ENCODE data around the gene COL11A2. TPM values are rescaled to one million over a fixed set of nuclear protein-coding genes. Genes with fewer than 3 reads are reported as not detected.

Gene COL11A2
- total RNA-seq, 5 donors from 2014 or later (not counting 1 experiment from before 2014, with no cell fraction given): 1.3 to 9.7 (median 2.7) TPM

DNA sequence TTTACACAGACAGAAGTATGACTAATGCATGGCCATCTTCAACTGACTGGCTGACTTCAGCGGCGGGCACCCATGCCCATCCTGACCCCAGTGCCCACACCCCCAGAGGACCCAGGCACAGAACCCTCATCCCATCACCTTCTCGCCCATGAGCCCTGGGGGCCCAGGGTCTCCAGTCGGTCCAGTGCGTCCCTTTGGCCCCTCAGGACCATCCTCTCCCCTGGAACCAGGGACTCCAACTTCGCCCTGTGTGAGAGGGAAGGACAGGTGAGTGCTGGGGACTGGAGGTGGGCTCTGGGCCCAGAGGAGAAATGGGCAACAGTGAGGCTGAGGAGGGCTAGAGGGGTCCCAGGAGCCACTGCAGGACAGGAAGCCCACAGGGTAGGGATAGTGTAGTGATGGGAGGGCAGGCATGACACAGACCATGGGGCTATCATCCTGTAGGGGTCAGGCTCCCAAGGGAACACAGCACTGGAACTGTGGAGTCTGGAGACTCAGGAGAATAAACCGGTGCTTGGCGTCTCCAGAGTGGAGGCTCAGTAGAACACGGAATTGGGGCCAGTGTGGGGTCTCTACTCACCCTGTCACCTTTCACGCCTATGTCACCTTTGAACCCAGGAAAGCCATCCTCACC lies 16.7 kb downstream of the COL11A2 start:
- Histone ChIP-seq H3K36me3 (ENCODE audit: control insufficient read depth in 2 of 2, extremely low read depth in 1 of 2, insufficient read depth in 1 of 2, low read length in 1 of 2) (no peaks in the 10 kb centered on the region), H3K27me3 (replicated peaks in 1 of 2; ENCODE audit: control insufficient read depth in 2 of 2, extremely low read depth in 1 of 2, insufficient read depth in 2 of 2, low read length in 1 of 2) (peaks cover 0 to 57% of the 10 kb centered on the region in 2 experiments), H3K4me3 (ENCODE audit: control insufficient read depth in 1 of 2, extremely low read depth in 1 of 2, low read length in 1 of 2) (no peak overlapping the region), H3K27ac (ENCODE audit: low read length) (no peak overlapping the region), H3K9me3 (no peaks in the 10 kb centered on the region), H3K4me1 (ENCODE audit: control insufficient read depth in 1 of 2, extremely low read depth in 1 of 2, insufficient read depth in 2 of 2, low read length in 2 of 2) (no peaks in the 10 kb centered on the region)
- ATAC-seq (replicated peaks in 1 of 4): no peak
- H3K4me1 Mint-ChIP-seq: no peaks in the 10 kb centered on the region
- no peaks in the 10 kb centered on the region for H3K9me3 Mint-ChIP-seq
- no peak overlapping the region for H3K27ac Mint-ChIP-seq
- no peak for DNase-seq
- ChIA-PET CTCF (no interaction called here), POLR2A (interaction anchor here in 1 of 2 donors (0.6 kb wide), 1 partner anchor 1277 kb away, joined by 4 read pairs; no protein-coding TSS in a partner anchor)
- 87% methylated on average over 6 of the region's 10 CpGs for WGBS (ENCODE audit: insufficient coverage)
- H3K27me3 Mint-ChIP-seq: peaks cover 3 to 21% of the 10 kb centered on the region in 2 donors
- H3K4me3 Mint-ChIP-seq: no peak overlapping the region
- no peaks in the 10 kb centered on the region for H3K36me3 Mint-ChIP-seq

DNA sequence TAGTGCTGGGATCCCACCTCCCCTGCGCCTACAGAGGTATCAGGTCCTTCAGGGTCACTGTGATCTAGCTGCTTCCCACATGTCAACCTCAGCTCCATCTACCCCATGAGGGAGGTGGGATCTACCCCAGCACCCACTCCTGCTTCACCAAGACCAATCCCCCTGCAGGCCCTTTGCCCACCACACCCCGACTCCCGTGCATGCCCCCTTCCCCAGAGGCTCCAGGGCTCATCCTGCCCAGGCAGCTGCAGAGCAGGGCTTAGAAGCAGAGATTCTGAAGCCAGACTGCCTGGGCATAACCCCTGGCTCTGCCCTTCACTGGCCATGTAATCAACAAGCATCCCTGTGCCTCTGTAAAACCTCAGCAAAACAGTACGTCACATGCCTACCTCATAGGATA lies 17.5 kb downstream of the COL11A2 start:
- Mint-ChIP-seq H3K36me3 (no peaks in the 10 kb centered on the region), H3K27ac (no peak overlapping the region), H3K9me3 (no peaks in the 10 kb centered on the region), H3K4me3 (no peak overlapping the region), H3K4me1 (peaks cover 0 to 3% (median 0%) of the 10 kb centered on the region in 3 donors), H3K27me3 (peaks cover 3 to 21% of the 10 kb centered on the region in 2 donors)
- DNase-seq (no peak), ATAC-seq (replicated peaks in 1 of 4) (no peak)
- no peak overlapping the region for H3K27ac ChIP-seq (ENCODE audit: low read length)
- 80% methylated on average over 3 of the region's 4 CpGs for WGBS (ENCODE audit: insufficient coverage)
- POLR2A ChIA-PET: no interaction called here
- H3K27me3 ChIP-seq (replicated peaks in 1 of 2; ENCODE audit: control insufficient read depth in 2 of 2, extremely low read depth in 1 of 2, insufficient read depth in 2 of 2, low read length in 1 of 2): peaks cover 0 to 57% of the 10 kb centered on the region in 2 experiments
- CTCF ChIA-PET: no interaction called here
- no peaks in the 10 kb centered on the region for H3K9me3 ChIP-seq
- no peaks in the 10 kb centered on the region for H3K36me3 ChIP-seq (ENCODE audit: control insufficient read depth in 2 of 2, extremely low read depth in 1 of 2, insufficient read depth in 1 of 2, low read length in 1 of 2)
- H3K4me1 ChIP-seq (ENCODE audit: control insufficient read depth in 1 of 2, extremely low read depth in 1 of 2, insufficient read depth in 2 of 2, low read length in 2 of 2): no peaks in the 10 kb centered on the region
- H3K4me3 ChIP-seq (ENCODE audit: control insufficient read depth in 1 of 2, extremely low read depth in 1 of 2, low read length in 1 of 2): no peak overlapping the region

GRCh38 chr6:33173535-33174180 lies 18.6 kb downstream of the COL11A2 start:
- Histone ChIP-seq H3K4me1 (ENCODE audit: control insufficient read depth in 1 of 2, extremely low read depth in 1 of 2, insufficient read depth in 2 of 2, low read length in 2 of 2) (no peaks in the 10 kb centered on the region), H3K27me3 (replicated peaks in 1 of 2; ENCODE audit: control insufficient read depth in 2 of 2, extremely low read depth in 1 of 2, insufficient read depth in 2 of 2, low read length in 1 of 2) (peaks cover 0 to 58% of the 10 kb centered on the region in 2 experiments), H3K4me3 (ENCODE audit: control insufficient read depth in 1 of 2, extremely low read depth in 1 of 2, low read length in 1 of 2) (no peak overlapping the region), H3K36me3 (ENCODE audit: control insufficient read depth in 2 of 2, extremely low read depth in 1 of 2, insufficient read depth in 1 of 2, low read length in 1 of 2) (no peaks in the 10 kb centered on the region), H3K9me3 (no peaks in the 10 kb centered on the region), H3K27ac (ENCODE audit: low read length) (no peak overlapping the region)
- ATAC-seq (replicated peaks in 1 of 4) (no peak), DNase-seq (no peak)
- Mint-ChIP-seq H3K27me3 (peaks cover 3 to 21% of the 10 kb centered on the region in 2 donors), H3K4me1 (peaks cover 0 to 3% (median 0%) of the 10 kb centered on the region in 3 donors), H3K4me3 (no peak overlapping the region), H3K9me3 (no peaks in the 10 kb centered on the region), H3K27ac (peak overlapping the region in 1 of 2 donors; percentile 11), H3K36me3 (no peaks in the 10 kb centered on the region)
- 57% methylated on average over 1 of the region's 11 CpGs for WGBS (ENCODE audit: insufficient coverage)
- ChIA-PET POLR2A (interaction anchor here in 1 of 2 donors (0.7 kb wide), 1 partner anchor 69 kb away, joined by 3 read pairs; no protein-coding TSS in a partner anchor), CTCF (no interaction called here)

- DNase-seq (peak in 1 of 35 experiments; percentile 29), ATAC-seq (replicated peaks in 1 of 4) (peak in 1 of 4 experiments; percentile 32)
- H3K27ac Mint-ChIP-seq: no peak overlapping the region
- H3K4me1 ChIP-seq (ENCODE audit: control insufficient read depth in 1 of 2, extremely low read depth in 1 of 2, insufficient read depth in 2 of 2, low read length in 2 of 2): no peaks in the 10 kb centered on the region
- no peaks in the 10 kb centered on the region for H3K36me3 Mint-ChIP-seq
- H3K36me3 ChIP-seq (ENCODE audit: control insufficient read depth in 2 of 2, extremely low read depth in 1 of 2, insufficient read depth in 1 of 2, low read length in 1 of 2): no peaks in the 10 kb centered on the region
- no peak overlapping the region for H3K4me3 ChIP-seq (ENCODE audit: control insufficient read depth in 1 of 2, extremely low read depth in 1 of 2, low read length in 1 of 2)
- peaks cover 3 to 19% of the 10 kb centered on the region in 2 donors for H3K27me3 Mint-ChIP-seq
- H3K27me3 ChIP-seq (replicated peaks in 1 of 2; ENCODE audit: control insufficient read depth in 2 of 2, extremely low read depth in 1 of 2, insufficient read depth in 2 of 2, low read length in 1 of 2): peaks cover 0 to 60% of the 10 kb centered on the region in 2 experiments
- no peak overlapping the region for H3K27ac ChIP-seq (ENCODE audit: low read length)
- ChIA-PET CTCF (no interaction called here), POLR2A (interaction anchor here in 1 of 2 donors (0.5 to 0.7 kb wide), 2 partner anchors 70 to 1569 kb away, joined by 3 to 6 read pairs; no protein-coding TSS in a partner anchor)
- H3K9me3 Mint-ChIP-seq: no peaks in the 10 kb centered on the region
- 54% methylated on average over 7 of the region's 16 CpGs for WGBS (ENCODE audit: insufficient coverage)
- no peak overlapping the region for H3K4me3 Mint-ChIP-seq
- peaks cover 0 to 3% (median 0%) of the 10 kb centered on the region in 3 donors for H3K4me1 Mint-ChIP-seq
- no peaks in the 10 kb centered on the region for H3K9me3 ChIP-seq
Measured at GRCh38 chr6:33172688-33173534, 19.4 kb downstream of the COL11A2 start.

DNA sequence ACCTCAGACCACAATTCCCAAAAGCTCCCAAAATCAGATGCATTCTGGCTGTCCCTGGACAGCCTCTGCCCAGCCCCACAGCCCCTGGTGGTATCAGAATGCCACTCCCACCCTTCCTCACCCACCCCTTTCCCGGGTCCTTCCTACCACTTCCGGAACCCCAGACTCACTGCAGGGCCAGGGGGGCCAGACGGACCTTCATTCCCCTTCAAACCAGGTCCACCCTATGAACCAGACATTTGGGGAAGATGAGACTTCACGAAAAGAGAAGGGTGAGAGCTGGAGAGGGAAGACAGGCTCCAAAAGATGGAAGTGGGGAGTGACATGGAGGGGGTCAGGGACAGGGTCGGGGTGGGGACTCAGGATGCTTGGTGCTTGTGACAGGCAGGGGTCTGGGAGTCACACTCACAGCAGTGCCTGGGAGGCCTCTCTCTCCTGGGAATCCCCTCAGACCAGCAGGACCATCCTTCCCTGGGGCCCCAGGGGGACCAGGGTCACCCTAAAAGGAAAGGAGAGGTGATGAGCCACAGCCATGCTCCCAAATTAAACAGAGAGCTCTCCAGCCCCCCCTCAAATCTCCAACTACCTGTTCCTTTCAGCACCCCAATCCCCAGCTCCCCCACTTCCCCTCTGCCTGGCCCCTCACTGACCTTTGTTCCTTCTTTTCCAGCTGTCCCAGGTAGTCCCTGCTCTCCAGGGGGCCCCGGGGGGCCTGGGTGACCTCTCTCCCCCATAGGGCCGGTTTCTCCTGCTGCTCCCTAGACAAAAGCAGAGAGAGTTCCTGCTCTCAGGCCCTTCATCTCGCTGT lies 20.2 kb downstream of the COL11A2 start:
- 50% methylated on average over 1 of the region's 8 CpGs for WGBS (ENCODE audit: insufficient coverage)
- ATAC-seq (replicated peaks in 1 of 4) (no peak), DNase-seq (no peak)
- H3K27ac ChIP-seq (ENCODE audit: low read length): no peak overlapping the region
- no peaks in the 10 kb centered on the region for H3K9me3 ChIP-seq
- peaks cover 0 to 3% (median 0%) of the 10 kb centered on the region in 3 donors for H3K4me1 Mint-ChIP-seq
- H3K27me3 Mint-ChIP-seq: peaks cover 3 to 17% of the 10 kb centered on the region in 2 donors
- H3K36me3 Mint-ChIP-seq: no peaks in the 10 kb centered on the region
- H3K27me3 ChIP-seq (replicated peaks in 1 of 2; ENCODE audit: control insufficient read depth in 2 of 2, extremely low read depth in 1 of 2, insufficient read depth in 2 of 2, low read length in 1 of 2): peaks cover 0 to 57% of the 10 kb centered on the region in 2 experiments
- H3K4me3 ChIP-seq (ENCODE audit: control insufficient read depth in 1 of 2, extremely low read depth in 1 of 2, low read length in 1 of 2): no peak overlapping the region
- H3K36me3 ChIP-seq (ENCODE audit: control insufficient read depth in 2 of 2, extremely low read depth in 1 of 2, insufficient read depth in 1 of 2, low read length in 1 of 2): no peaks in the 10 kb centered on the region
- POLR2A ChIA-PET: no interaction called here
- no peak overlapping the region for H3K27ac Mint-ChIP-seq
- no peaks in the 10 kb centered on the region for H3K9me3 Mint-ChIP-seq
- H3K4me1 ChIP-seq (ENCODE audit: control insufficient read depth in 1 of 2, extremely low read depth in 1 of 2, insufficient read depth in 2 of 2, low read length in 2 of 2): no peaks in the 10 kb centered on the region
- CTCF ChIA-PET: interaction anchor here in 1 of 2 donors (0.6 kb wide), 1 partner anchor 83 kb away, joined by 6 read pairs; no protein-coding TSS in a partner anchor
- no peak overlapping the region for H3K4me3 Mint-ChIP-seq

Data from T-cell (primary cell).